Spleen (tissue), 11 donors: ENCODE measurements around the gene NLRP6. TPM values are rescaled to one million over a fixed set of nuclear protein-coding genes. Genes with fewer than 3 reads are reported as not detected.
A peak's percentile ranks its signal among the peaks of the same experiment; 100 is the strongest.

Source experiments
- DNase-seq: peaks from one replicate; pipeline ENCODE4 v3.0.0-alpha.2; 2020
- H3K27ac ChIP-seq, 8 donors: fragments of 200-600 bp; sonication (generic) in 7 of 8; 1 replicate in 4 of 8; 2 replicates in 4 of 8; pipeline versions ENCODE4 v1.5.0 to v1.8.0; 2016 to 2021; ENCODE audit warnings: inconsistent platforms in 4 of 8, mild to moderate bottlenecking in 4 of 8, moderate library complexity in 1 of 8
- H3K27me3 ChIP-seq, 7 donors: fragments of 200-600 bp; sonication (generic) in 6 of 7; replicated peaks in 1 of 7; 1 replicate in 4 of 7; 2 replicates in 3 of 7; pipeline versions ENCODE4 v1.5.0 to v1.8.0; 2016 to 2021; ENCODE audit warnings: inconsistent platforms in 3 of 7, mild to moderate bottlenecking in 1 of 7
- H3K36me3 ChIP-seq, 6 donors: fragments of 200-600 bp; sonication (generic) in 5 of 6; 1 replicate in 4 of 6; 2 replicates in 2 of 6; pipeline versions ENCODE4 v1.5.0 to v1.8.0; 2016 to 2021; ENCODE audit warnings: inconsistent platforms in 2 of 6
- H3K4me1 ChIP-seq, 6 donors: fragments of 200-600 bp; sonication (generic) in 5 of 6; 1 replicate in 3 of 6; 2 replicates in 3 of 6; pipeline versions ENCODE4 v1.5.0 to v1.8.0; 2016 to 2021; ENCODE audit warnings: inconsistent platforms in 3 of 6
- H3K4me3 ChIP-seq, 8 donors: fragments of 200-600 bp; sonication (generic) in 7 of 8; 1 replicate in 4 of 8; 2 replicates in 4 of 8; pipeline versions ENCODE4 v1.5.0 to v1.8.0; 2016 to 2021; ENCODE audit warnings: inconsistent platforms in 4 of 8, mild to moderate bottlenecking in 4 of 8, moderate library complexity in 2 of 8
- H3K9me3 ChIP-seq, 8 donors: fragments of 200-600 bp; sonication (generic) in 7 of 8; 1 replicate in 4 of 8; 2 replicates in 4 of 8; pipeline versions ENCODE4 v1.5.0 to v1.8.0; 2016 to 2021; ENCODE audit warnings: inconsistent platforms in 4 of 8
- CTCF ChIP-seq, 11 experiments: fragments of 200-600 bp in 7 of 11; fragments of 450-650 bp in 4 of 11; sonication (generic) in 4 of 11; IDR thresholded peaks in 8 of 11; conservative IDR thresholded peaks in 3 of 11; 1 replicate in 7 of 11; 2 replicates in 4 of 11; pipeline versions ENCODE4 v1.4.0 to v1.8.0; 2016 to 2021; ENCODE audit warnings: antibody characterized with exemption in 11 of 11, inconsistent platforms in 4 of 11, mild to moderate bottlenecking in 1 of 11
- POLR2A ChIP-seq, 3 donors: fragments of 450-650 bp; IDR thresholded peaks; one replicate each; pipeline ENCODE4 v1.5.1; 2017; ENCODE audit warnings: antibody characterized with exemption in 3 of 3, mild to moderate bottlenecking in 1 of 3
- POLR2AphosphoS5 ChIP-seq, 3 donors: sonication (generic); formaldehyde crosslinking; IDR thresholded peaks; one replicate each; pipeline ENCODE4 v1.5.1; 2017; ENCODE audit warnings: antibody characterized with exemption in 3 of 3
- WGBS, 5 donors: extraction: QIAGEN DNeasy Blood & Tissue Kit in 3 of 5; methylation state at CpG; one replicate each; pipeline versions ENCODE4 v1.1.5 to v1.1.7; 2013 to 2018; 5-methylcytosine and 5-hydroxymethylcytosine counted together
- intact Hi-C: fragments of 100-400 bp; cut with DNase I; formaldehyde crosslinking; loops from one replicate; pipeline ENCODE4 v1.15.0; 2023; ENCODE audit warnings: low total_unique reads
- polyA plus RNA-seq, 3 donors: library from polyadenylated mRNA; stranded (reverse); fragments of 200-250 nt; gene quantifications; one replicate each; pipeline ENCODE4 v1.2.1, GENCODE V29; 2013
- total RNA-seq, 7 donors: library from RNA; depleted of rRNA in 3 of 7; stranded (reverse); fragments of >200 nt in 3 of 7; fragmentation: NEBNext Ultra II Directional in 4 of 7; extraction: Animal tissue kit (Norgen Biotek cat#: 25700) in 4 of 7; gene quantifications; one replicate each; pipeline versions ENCODE4 v1.1.0 to v1.2.1, GENCODE V29; 2016 to 2021
- donor health status: healthy with polysubstance abuse.
- donor health status: DM: no; HTN: no; CAD: no; lungs with moderate emphysema.
- donor health status: DM: no; HTN: no; CAD: no.
- donor health status: Bipolar disorder and iron deficiency.
- donor health status: healthy.
- donor health status: DM: no; HTN: no; CAD: no.
- donor health status: DM: yes; HTN: yes; CAD: no.

NLRP6 gene
- total and polyA plus RNA-seq, 10 donors, result 0.15 to 30.9 (median 5.8) TPM

GRCh38 chr11:287821-288477 is 9.7 kb downstream of the NLRP6 start:
- peaks cover 6 to 90% (median 26%) of the 10 kb centered on the region in 6 donors for H3K4me1 ChIP-seq
- TF ChIP-seq CTCF (IDR thresholded peaks at IDR 0.05 in 8 of 11, conservative IDR thresholded peaks at IDR 0.05 in 3 of 11), result no peak
- TF ChIP-seq POLR2AphosphoS5 (IDR thresholded peaks at IDR 0.05), result peak in 2 of 3 donors; percentile 54 to 81
- TF ChIP-seq POLR2A (IDR thresholded peaks at IDR 0.05), result no peak
- peak overlapping the region; percentile 58 to 86 (median 62) for H3K4me3 ChIP-seq
- WGBS, 5 donors, result 15 to 44% (median 25%) methylated on average over 28 to 41 of the region's 41 CpGs
- no peaks in the 10 kb centered on the region for H3K9me3 ChIP-seq
- peak overlapping the region in 7 of 8 donors; percentile 74 to 95 (median 87) for H3K27ac ChIP-seq
- DNase-seq, result peak; percentile 89
- H3K36me3 ChIP-seq, result peaks cover 0 to 55% (median 9%) of the 10 kb centered on the region in 6 donors
- intact Hi-C loops, result no loop called here
- peaks cover 0 to 51% (median 1%) of the 10 kb centered on the region in 7 donors for H3K27me3 ChIP-seq

GRCh38 chr11:288478-289397 is 10.5 kb downstream of the NLRP6 start, which contains the start of gene PGGHG:
TSS of gene PGGHG (plus strand) at chr11:289126. CDS start at chr11:289817, 691 bp downstream.
- Histone ChIP-seq H3K36me3 (peaks cover 0 to 58% (median 14%) of the 10 kb centered on the region in 6 donors), H3K4me1 (peaks cover 6 to 83% (median 26%) of the 10 kb centered on the region in 6 donors), H3K27me3 (peaks cover 0 to 44% (median 0%) of the 10 kb centered on the region in 7 donors), H3K9me3 (no peaks in the 10 kb centered on the region), H3K27ac (peak within 1 kb of the TSS; percentile 46 to 95 (median 86)), H3K4me3 (peak within 1 kb of the TSS; percentile 58 to 86 (median 62))
- TF ChIP-seq POLR2AphosphoS5 (IDR thresholded peaks at IDR 0.05), result peak; percentile 72 to 85 (median 74)
- no peak for TF ChIP-seq POLR2A (IDR thresholded peaks at IDR 0.05)
- DNase-seq, result peak; percentile 97
- intact Hi-C loops, result no loop called here
- WGBS, 5 donors, result 1 to 2% (median 1%) methylated on average over 20 to 111 of the region's 112 CpGs

- Histone ChIP-seq H3K4me3 (peak overlapping the region; percentile 58 to 86 (median 62)), H3K9me3 (no peaks in the 10 kb centered on the region), H3K36me3 (peaks cover 0 to 58% (median 20%) of the 10 kb centered on the region in 6 donors), H3K4me1 (peaks cover 6 to 76% (median 26%) of the 10 kb centered on the region in 6 donors), H3K27me3 (peaks cover 0 to 37% (median 0%) of the 10 kb centered on the region in 7 donors), H3K27ac (peak overlapping the region in 6 of 8 donors; percentile 74 to 95 (median 90))
- 16 to 40% (median 29%) methylated on average over 5 to 14 of the region's 14 CpGs; no CpG with 5 or more reads in 1 of the 5 donors for WGBS, 5 donors
- intact Hi-C loops, result no loop called here
- no peak for DNase-seq
- TF ChIP-seq CTCF (IDR thresholded peaks at IDR 0.05 in 8 of 11, conservative IDR thresholded peaks at IDR 0.05 in 3 of 11) (no peak), POLR2AphosphoS5 (IDR thresholded peaks at IDR 0.05) (no peak), POLR2A (IDR thresholded peaks at IDR 0.05) (no peak)
These were observed 11.1 kb downstream of the NLRP6 start for GRCh38 chr11:289398-289711.

GRCh38 chr11:289712-290620 is 11.8 kb downstream of the NLRP6 start:
- DNase-seq, result peak; percentile 83
- H3K4me1 ChIP-seq, result peaks cover 6 to 70% (median 26%) of the 10 kb centered on the region in 6 donors
- H3K27me3 ChIP-seq, result peaks cover 0 to 31% (median 0%) of the 10 kb centered on the region in 7 donors
- H3K36me3 ChIP-seq, result peaks cover 0 to 58% (median 26%) of the 10 kb centered on the region in 6 donors
- TF ChIP-seq POLR2AphosphoS5 (IDR thresholded peaks at IDR 0.05) (peak in 1 of 3 donors; percentile 64), POLR2A (IDR thresholded peaks at IDR 0.05) (no peak)
- H3K27ac ChIP-seq, result peak overlapping the region in 6 of 8 donors; percentile 74 to 95 (median 90)
- H3K9me3 ChIP-seq, result no peaks in the 10 kb centered on the region
- intact Hi-C loops, result no loop called here
- peak overlapping the region; percentile 58 to 86 (median 62) for H3K4me3 ChIP-seq
- 51 to 90% (median 77%) methylated on average over 35 to 48 of the region's 48 CpGs for WGBS, 5 donors
